Measurements from ENCODE around the gene P4HTM. TPM values are rescaled to one million over a fixed set of nuclear protein-coding genes. Genes with fewer than 3 reads are reported as not detected.

Gene P4HTM
- total and polyA plus RNA-seq, 2 of the 4 experiments (the other 2 are of a cell fraction) = 10.4 to 26.1 TPM

DNA sequence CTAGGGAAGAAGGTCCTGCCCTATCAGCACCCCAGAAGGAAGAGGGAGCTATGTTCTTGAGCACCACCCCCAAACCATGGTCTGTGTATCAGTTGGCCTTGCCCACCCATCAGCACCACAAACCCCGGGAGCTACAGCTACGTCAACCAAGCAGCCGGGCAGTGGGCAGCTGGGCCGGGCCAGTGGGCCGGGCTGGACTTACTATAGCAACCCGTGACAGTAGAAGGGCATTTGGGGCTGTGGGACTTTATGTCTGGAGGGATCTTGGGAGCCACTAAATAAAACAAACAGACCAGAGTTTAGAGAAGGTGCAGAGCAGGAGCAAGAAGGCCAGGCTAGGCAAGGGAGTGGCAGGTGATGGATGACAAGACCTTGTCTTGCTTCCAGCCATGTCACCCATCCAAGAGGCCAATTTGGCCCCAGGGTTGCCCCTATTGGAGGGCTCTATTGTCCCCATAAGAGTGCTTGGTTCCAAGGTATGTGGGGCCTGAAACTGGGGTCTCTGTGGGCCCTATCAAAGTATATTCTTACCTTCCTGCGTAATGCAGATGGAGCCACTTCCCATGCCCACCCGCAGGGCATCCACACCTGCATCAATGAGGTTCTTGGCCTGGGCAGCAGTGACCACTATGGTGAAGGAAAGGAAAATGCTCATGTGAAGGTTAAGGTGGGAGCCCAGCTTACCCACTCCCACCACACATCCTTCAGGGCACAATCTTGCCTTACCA lies 35.9 kb downstream of the P4HTM start:
- no peak overlapping the region for H3K4ac ChIP-seq (ENCODE audit: low read depth, low read length)
- no peak overlapping the region for H3K4me2 ChIP-seq (ENCODE audit: low read depth, low read length)
- no peak overlapping the region for H2BK15ac ChIP-seq (ENCODE audit: low read depth, low read length)
- H4K8ac ChIP-seq (ENCODE audit: low read depth in 2 of 2, low read length in 2 of 2) = peak overlapping the region in 1 of 2 experiments; percentile 18; a peak in 1 of 4 replicates
- no peak overlapping the region for H3K4me3 ChIP-seq (ENCODE audit: insufficient read depth, low read depth, low read length)
- no peak overlapping the region for H4K5ac ChIP-seq (ENCODE audit: low read depth, low read length)
- no peak for ATAC-seq (ENCODE audit: low read depth)
- H3K27me3 ChIP-seq (ENCODE audit: control insufficient read depth, insufficient read depth, low read length) = no peaks in the 10 kb centered on the region
- no peak overlapping the region for H2BK120ac ChIP-seq (ENCODE audit: low read depth, low read length)
- DNase-seq = no peak
- peaks cover 32% of the 10 kb centered on the region for H3K9me1 ChIP-seq (ENCODE audit: insufficient read depth, low read length)
- no TSS peak for BruUV-seq (replicated peaks)
- H2AK9ac ChIP-seq (replicated peaks; ENCODE audit: low read depth, low read length, poor library complexity) = peak overlapping the region; percentile 33
- H3K36me3 ChIP-seq (ENCODE audit: control insufficient read depth, insufficient read depth, low read length) = peaks cover 47% of the 10 kb centered on the region
- no peak overlapping the region for H4K91ac ChIP-seq (ENCODE audit: insufficient read depth, low read depth, low read length)
- H3K9me3 ChIP-seq (ENCODE audit: control insufficient read depth, insufficient read depth, low read length) = no peaks in the 10 kb centered on the region
- no peak overlapping the region for H3K18ac ChIP-seq (ENCODE audit: low read depth, low read length)
- no peak overlapping the region for H2AFZ ChIP-seq (replicated peaks; ENCODE audit: low read length, poor library complexity)
- intact Hi-C loops (cut with micrococcal nuclease) (no loop called here), dilution Hi-C loops (cut with HindIII; ENCODE audit: low sequenced_read_pairs, unreplicated experiment) (no loop called here), in situ Hi-C loops (cut with MboI; ENCODE audit: low sequenced_read_pairs) (no loop called here)
- H2AK5ac ChIP-seq (ENCODE audit: low read depth, low read length) = no peak overlapping the region
- ChIA-PET CTCF (no interaction called here), POLR2A (ENCODE audit: unreplicated experiment) (no interaction called here)
- no peak overlapping the region for H3K27ac ChIP-seq (ENCODE audit: insufficient read depth, low read length)
- no peak overlapping the region for H3K9ac ChIP-seq (ENCODE audit: low read depth, low read length)
- no peak overlapping the region for H3K14ac ChIP-seq (replicated peaks; ENCODE audit: low read depth, low read length)
- H3K4me1 ChIP-seq (ENCODE audit: control insufficient read depth, insufficient read depth, low read length) = peaks cover 5% of the 10 kb centered on the region
- no peak overlapping the region for H3K23ac ChIP-seq (ENCODE audit: low read depth, low read length)
- H3K79me1 ChIP-seq (ENCODE audit: low read depth in 1 of 2, low read length in 2 of 2) = peaks cover 31 to 69% of the 10 kb centered on the region in 2 experiments
- no peak overlapping the region for H2BK20ac ChIP-seq (ENCODE audit: low read depth, low read length)
- H3K56ac ChIP-seq (ENCODE audit: extremely low read depth, insufficient read depth, low read length) = no peak overlapping the region
- TF ChIP-seq SMC3 (IDR thresholded peaks at IDR 0.05; ENCODE audit: low read depth, low read length) (no peak), RAD21 (IDR thresholded peaks at IDR 0.05; ENCODE audit: low read length) (no peak)
- H4K20me1 ChIP-seq (ENCODE audit: insufficient read depth, low read length) = peaks cover 20% of the 10 kb centered on the region
- no peak overlapping the region for H2BK5ac ChIP-seq (ENCODE audit: low read depth, low read length, poor library complexity, severe bottlenecking)
- WGBS, 2 experiments (ENCODE audit: extremely low coverage in 2 of 2, insufficient read length in 1 of 2) = no CpG with 5 or more reads among the region's 8 CpGs

All from IMR-90 (cell line).